Brain microvascular endothelial cell (primary cell): ENCODE results near the gene REEP6.
"Not testable (repeated sequence)": the region's sequence is repeated elsewhere in the genome, so short reads cannot be mapped to it uniquely, and the experiment has no call there.

Source experiments
- DNase-seq: peaks from one replicate; pipeline ENCODE4 v3.0.0-alpha.2; 2020
- H3K27ac ChIP-seq: fragments of 250-450 bp; sonication (Bioruptor Pico); 2 replicates; pipeline ENCODE4 v1.5.1; 2020; ENCODE audit warnings: mild to moderate bottlenecking, moderate library complexity
- H3K27me3 ChIP-seq: fragments of 250-450 bp; sonication (Bioruptor Pico); replicated peaks from 2 replicates; pipeline ENCODE4 v1.5.1; 2020; ENCODE audit warnings: mild to moderate bottlenecking
- H3K36me3 ChIP-seq: fragments of 250-450 bp; sonication (Bioruptor Pico); replicated peaks from 2 replicates; pipeline ENCODE4 v1.5.1; 2020; ENCODE audit warnings: mild to moderate bottlenecking
- H3K4me3 ChIP-seq: 2 replicates; pipeline ENCODE4 v1.5.1; 2011; ENCODE audit warnings: low read depth, mild to moderate bottlenecking, control low read depth, low read length, moderate library complexity
- CTCF ChIP-seq: IDR thresholded peaks from 2 replicates; pipeline ENCODE4 v1.5.1; 2011; ENCODE audit warnings: low read depth, mild to moderate bottlenecking, moderate library complexity, low read length, control low read depth, inconsistent platforms; ENCODE audit errors: missing control alignments
- in situ Hi-C: cut with HindIII; loops from 2 replicates; pipeline ENCODE4 v1.10.0; 2017; ENCODE audit warnings: low sequenced_read_pairs, low pct_ligation_motif_present

The REEP6 gene

GRCh38 chr19:1514986-1515721 lies 24.2 kb downstream of the REEP6 start:
- DNase-seq, result no peak
- in situ Hi-C loops, result no loop called here
- no peaks in the 10 kb centered on the region for H3K27me3 ChIP-seq
- H3K27ac ChIP-seq, result no peak overlapping the region
- TF ChIP-seq CTCF, result no peak
- H3K4me3 ChIP-seq, result no peak overlapping the region
- no peaks in the 10 kb centered on the region for H3K36me3 ChIP-seq

GRCh38 chr19:1516395-1516753 lies 25.4 kb downstream of the REEP6 start:
- TF ChIP-seq CTCF, result no peak
- in situ Hi-C loops, result no loop called here
- no peak overlapping the region for H3K4me3 ChIP-seq
- DNase-seq, result no peak
- no peaks in the 10 kb centered on the region for H3K36me3 ChIP-seq
- no peaks in the 10 kb centered on the region for H3K27me3 ChIP-seq
- H3K27ac ChIP-seq, result no peak overlapping the region

- Histone ChIP-seq H3K4me3 (no peak overlapping the region), H3K27ac (no peak overlapping the region), H3K27me3 (peaks cover 10% of the 10 kb centered on the region), H3K36me3 (no peaks in the 10 kb centered on the region)
- no peak for TF ChIP-seq CTCF
- no peak for DNase-seq
- in situ Hi-C loops, result no loop called here
Measured at GRCh38 chr19:1518471-1518870, 27.5 kb downstream of the REEP6 start.

- H3K27ac ChIP-seq, H3K36me3 ChIP-seq, in situ Hi-C loops, DNase-seq, H3K4me3 ChIP-seq: not testable (repeated sequence)
- peaks cover 21% of the 10 kb centered on the region for H3K27me3 ChIP-seq
Measured at GRCh38 chr19:1519802-1520201, 28.8 kb downstream of the REEP6 start.

- H3K36me3 ChIP-seq, result no peaks in the 10 kb centered on the region
- no peak for DNase-seq
- peaks cover 26% of the 10 kb centered on the region for H3K27me3 ChIP-seq
- H3K4me3 ChIP-seq, result no peak overlapping the region
- in situ Hi-C loops, result no loop called here
- no peak overlapping the region for H3K27ac ChIP-seq
- no peak for TF ChIP-seq CTCF
Measured at GRCh38 chr19:1520203-1520780, 29.3 kb downstream of the REEP6 start.

GRCh38 chr19:1521636-1522035 lies 30.7 kb downstream of the REEP6 start:
- no peak overlapping the region for H3K4me3 ChIP-seq
- in situ Hi-C loops, result no loop called here

More at GRCh38 chr19:1521636-1522035, 30.7 kb downstream of the REEP6 start:
- TF ChIP-seq CTCF, result no peak
- H3K27ac ChIP-seq, result no peak overlapping the region
- no peak for DNase-seq
- peaks cover 30% of the 10 kb centered on the region for H3K27me3 ChIP-seq
- H3K36me3 ChIP-seq, result no peaks in the 10 kb centered on the region
